H7 (cell line): ENCODE data around the gene ZNF385A. TPM values are rescaled to one million over a fixed set of nuclear protein-coding genes. Genes with fewer than 3 reads are reported as not detected.
"Not testable (repeated sequence)": the region's sequence is repeated elsewhere in the genome, so short reads cannot be mapped to it uniquely, and the experiment has no call there.

Experiments
- DNase-seq: peaks from one replicate; pipeline ENCODE4 v3.0.0; 2012
- H3K27me3 ChIP-seq: 2 replicates; pipeline ENCODE4 v1.6.0; 2011; ENCODE audit warnings: mild to moderate bottlenecking, low read length; ENCODE audit not compliant: control insufficient read depth, insufficient read depth
- H3K36me3 ChIP-seq: replicated peaks from 2 replicates; pipeline ENCODE4 v1.5.1; 2011; ENCODE audit warnings: low read length; ENCODE audit not compliant: control insufficient read depth, insufficient read depth
- H3K4me3 ChIP-seq: 2 replicates; pipeline ENCODE4 v1.5.1; 2011; ENCODE audit warnings: low read depth, mild to moderate bottlenecking, control low read depth, low read length, moderate library complexity; ENCODE audit not compliant: insufficient read depth
- total RNA-seq: library from RNA; depleted of rRNA; stranded (reverse); fragments of >200 nt; shearing (Covaris generic); gene quantifications from 2 replicates; pipeline ENCODE4 v1.2.3, GENCODE V29; 2014; rRNA removed

Gene ZNF385A
- total RNA-seq, 1 experiment from 2014 or later = 3.5 TPM

DNA sequence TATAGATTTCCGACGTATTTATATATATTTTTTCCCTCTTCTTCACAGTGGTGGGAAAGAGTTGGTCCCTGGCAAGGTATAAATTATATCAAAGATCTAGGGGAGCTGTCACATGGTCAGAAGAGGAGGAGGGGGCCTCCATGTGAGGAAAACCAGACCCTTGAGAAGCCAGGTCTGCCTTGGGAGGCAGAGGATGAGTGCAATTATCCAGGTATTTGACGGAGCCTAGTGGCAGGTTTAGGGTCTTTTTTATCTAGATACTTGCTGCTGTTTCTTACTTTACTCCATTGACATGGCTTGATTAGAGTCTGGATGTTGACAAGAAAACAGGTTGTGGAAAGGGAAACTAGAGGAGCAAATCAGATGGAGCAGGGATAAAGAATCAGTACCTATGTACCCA, 54.1 kb downstream of the ZNF385A start:
- DNase-seq = no peak
- Histone ChIP-seq H3K27me3 (no peaks in the 10 kb centered on the region), H3K36me3 (peaks cover 2% of the 10 kb centered on the region), H3K4me3 (no peak overlapping the region)

DNA sequence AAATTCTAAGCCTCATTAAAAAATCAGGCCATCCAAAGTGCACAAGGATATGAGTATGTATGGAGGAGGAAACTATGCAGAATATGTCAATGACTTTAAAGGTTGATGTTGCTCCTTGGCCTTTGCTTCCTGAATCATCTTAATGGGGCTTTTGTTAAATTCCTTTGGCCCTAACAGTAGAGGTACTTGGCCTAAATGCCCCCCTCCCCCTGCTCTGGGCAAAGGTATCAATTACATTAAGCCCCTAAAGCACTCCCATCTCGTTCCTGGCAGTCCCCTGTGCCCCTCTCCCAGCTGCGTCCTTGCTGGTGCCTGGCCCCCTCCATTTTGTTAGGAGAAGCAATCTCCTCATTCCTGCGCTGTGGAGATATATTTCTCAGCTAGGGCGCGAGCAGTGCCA, 54.8 kb downstream of the ZNF385A start:
- H3K36me3 ChIP-seq = peaks cover 2% of the 10 kb centered on the region
- no peaks in the 10 kb centered on the region for H3K27me3 ChIP-seq
- peak; percentile 33 for DNase-seq
- no peak overlapping the region for H3K4me3 ChIP-seq

DNA sequence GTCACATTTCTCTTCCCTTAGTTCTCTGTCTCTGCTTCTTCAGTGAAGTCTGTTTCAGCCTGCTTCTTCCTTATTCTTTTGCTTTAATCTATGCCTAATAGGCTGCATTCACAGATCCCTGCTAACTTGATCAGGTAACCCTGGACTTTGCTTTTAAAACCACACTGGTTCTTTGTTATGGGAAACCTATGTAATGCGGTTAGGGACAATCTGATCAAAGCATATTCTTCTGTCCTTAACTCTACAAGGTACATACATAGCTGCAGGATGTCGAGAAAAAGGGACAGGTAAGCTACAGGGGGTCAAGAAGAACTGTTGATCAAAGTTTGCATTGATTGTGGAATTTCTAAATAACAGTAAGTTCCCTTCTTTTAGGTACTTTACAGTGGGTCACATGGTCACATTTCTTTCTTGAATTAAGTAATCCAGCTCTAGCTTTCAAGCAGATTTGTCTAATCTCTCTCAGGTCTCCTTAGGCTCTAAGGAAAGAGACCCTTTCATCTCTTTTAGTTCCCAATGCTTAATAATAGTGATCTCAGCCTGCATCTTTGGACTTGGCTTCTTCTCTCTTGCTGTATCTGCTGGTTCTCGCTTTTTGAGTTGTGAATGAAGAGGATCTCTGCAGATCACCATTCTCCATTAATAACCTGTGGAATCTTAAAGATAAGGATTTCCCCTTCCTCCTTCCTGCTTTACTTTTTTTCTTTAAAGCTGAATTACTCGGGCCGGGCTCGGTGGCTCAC, 55.8 kb downstream of the ZNF385A start:
- no peak overlapping the region for H3K4me3 ChIP-seq
- DNase-seq = peak; percentile 22
- H3K27me3 ChIP-seq = no peaks in the 10 kb centered on the region
- peaks cover 2% of the 10 kb centered on the region for H3K36me3 ChIP-seq

DNA sequence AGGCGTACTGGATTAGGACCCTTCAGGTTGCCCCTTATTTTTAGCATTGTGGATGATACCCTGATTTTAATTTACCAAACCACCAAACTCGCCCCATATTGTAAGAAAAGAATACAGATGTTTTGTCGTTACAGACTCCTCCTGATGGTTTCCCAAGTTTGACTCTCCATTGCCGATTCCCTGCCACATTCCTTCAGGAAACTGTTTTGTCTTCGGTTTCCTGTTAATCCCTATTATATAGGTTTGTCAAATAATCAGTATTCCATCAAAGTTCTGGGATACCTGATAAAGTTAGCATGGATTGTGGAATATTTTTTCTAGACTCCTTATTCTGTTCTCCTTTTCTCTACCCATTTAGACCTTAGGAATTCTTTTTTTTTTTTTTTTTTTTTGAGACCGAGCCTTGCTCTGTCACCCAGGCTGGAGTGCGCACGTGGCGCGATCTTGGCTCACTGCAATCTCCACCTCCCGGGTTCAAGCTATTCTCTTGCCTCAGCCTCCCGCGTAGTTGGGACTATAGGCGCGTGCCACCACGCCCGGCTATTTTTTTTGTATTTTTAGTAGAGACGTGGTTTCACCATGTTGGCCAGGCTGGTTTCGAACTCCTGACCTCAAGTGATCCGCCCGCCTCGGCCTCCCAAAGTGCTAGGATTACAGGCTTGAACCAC, 59.0 kb downstream of the ZNF385A start:
- not testable (repeated sequence) for DNase-seq, H3K36me3 ChIP-seq, H3K27me3 ChIP-seq
- H3K4me3 ChIP-seq = peak overlapping the region; percentile 52

DNA sequence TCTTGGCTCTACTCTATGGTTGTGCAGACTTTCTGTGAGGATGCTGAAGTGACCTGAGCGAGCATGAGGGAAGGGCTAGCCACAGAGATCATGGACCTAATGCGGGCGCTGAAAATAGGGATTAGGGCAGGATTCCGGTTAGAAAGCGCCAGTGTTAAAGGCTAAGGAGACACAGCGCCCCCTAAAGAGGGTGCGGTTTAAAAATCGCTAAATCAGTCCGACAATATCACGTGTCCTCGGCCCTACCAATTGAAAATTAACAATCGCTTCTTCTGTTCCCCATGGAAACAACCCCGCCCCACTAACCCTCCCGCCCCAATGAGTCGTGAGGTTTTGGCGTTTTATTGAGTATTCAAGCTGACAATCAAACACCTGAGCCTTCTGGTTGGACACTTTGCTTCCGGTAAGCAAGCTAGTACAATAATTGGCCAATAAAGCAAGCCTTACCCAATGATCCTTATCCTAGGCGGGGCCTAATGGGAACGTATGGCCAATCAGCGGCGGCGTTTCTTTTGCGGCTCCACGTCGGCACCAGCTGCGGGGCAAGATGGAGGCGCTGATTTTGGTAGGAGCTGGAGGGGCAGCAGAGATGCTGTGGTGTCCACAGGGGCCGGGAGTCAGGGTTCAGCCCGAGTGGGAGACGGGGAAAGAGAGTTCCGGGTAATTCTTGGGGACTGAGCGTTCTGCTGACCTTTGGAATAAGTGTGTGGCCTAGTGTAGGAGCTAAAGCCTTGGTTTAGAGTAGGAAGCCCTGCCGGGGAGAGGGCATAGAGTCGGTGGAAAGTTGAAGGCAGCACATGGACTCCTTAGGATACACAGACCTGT, 59.7 kb downstream of the ZNF385A start, which contains the start of gene COPZ1:
TSS of gene COPZ1 (plus strand) at position 515 of the 825 bp plus-strand sequence. CDS start at position 548, 33 bp downstream.
- H3K4me3 ChIP-seq = peak within 1 kb of the TSS; percentile 52
- peak; percentile 97 for DNase-seq
- H3K36me3 ChIP-seq = no peaks in the 10 kb centered on the region
- H3K27me3 ChIP-seq = no peaks in the 10 kb centered on the region

DNA sequence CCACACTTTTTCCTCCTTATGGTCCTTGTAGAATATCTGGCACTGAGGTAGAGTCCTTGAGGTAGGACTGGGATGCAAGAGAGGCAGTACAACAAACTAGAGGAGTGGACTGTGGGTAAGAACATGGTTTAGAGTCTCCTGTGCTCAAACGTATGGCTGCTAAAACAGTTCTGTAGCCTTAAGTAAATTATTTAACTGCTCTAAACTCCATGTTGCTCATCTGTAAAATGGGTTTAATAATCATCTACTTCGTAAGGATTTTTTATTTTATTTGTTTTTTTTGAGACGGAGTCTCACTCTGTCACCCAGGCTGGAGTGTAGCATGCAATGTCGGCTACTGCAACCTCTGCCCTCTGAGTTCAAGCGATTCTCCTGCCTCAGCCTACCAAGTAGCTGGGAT, 63.2 kb downstream of the ZNF385A start:
- no peak for DNase-seq
- no peaks in the 10 kb centered on the region for H3K27me3 ChIP-seq
- H3K4me3 ChIP-seq = no peak overlapping the region
- no peaks in the 10 kb centered on the region for H3K36me3 ChIP-seq

Other genes starting within 250 kb of the ZNF385A start
- gene SMUG1, start 195.7 kb downstream of the ZNF385A start, total RNA-seq = 33.8 and 40.2 TPM in 2 replicates
- 51.2 and 62.2 TPM in 2 replicates for gene CBX5, start 104.6 kb downstream of the ZNF385A start, total RNA-seq
- 907 and 952 TPM in 2 replicates for gene HNRNPA1, start 104.0 kb downstream of the ZNF385A start, total RNA-seq
- 2.2 and 2.9 TPM in 2 replicates for gene NFE2, start 83.7 kb downstream of the ZNF385A start, total RNA-seq
- 117 and 121 TPM in 2 replicates for gene COPZ1, start 59.6 kb downstream of the ZNF385A start, total RNA-seq
- not detected in 2 replicates for gene GPR84, start 20.2 kb downstream of the ZNF385A start, total RNA-seq
- 38.4 and 50.6 TPM in 2 replicates for gene ITGA5, start 34.5 kb upstream of the ZNF385A start, total RNA-seq
- 1.0 TPM in 1 of 2 replicates, not detected in the other for gene GTSF1, start 88.9 kb upstream of the ZNF385A start, total RNA-seq
- gene NCKAP1L, start 113.0 kb upstream of the ZNF385A start, total RNA-seq = not detected in 2 replicates
- 5.0 and 7.7 TPM in 2 replicates for gene PDE1B, start 164.9 kb upstream of the ZNF385A start, total RNA-seq
- gene PPP1R1A, start 203.9 kb upstream of the ZNF385A start, total RNA-seq = 23.8 and 24.3 TPM in 2 replicates